Measurements from ENCODE around the gene ACTR8. TPM values are rescaled to one million over a fixed set of nuclear protein-coding genes. Genes with fewer than 3 reads are reported as not detected.
"Not testable (repeated sequence)": the region's sequence is repeated elsewhere in the genome, so short reads cannot be mapped to it uniquely, and the experiment has no call there.

The ACTR8 gene
- total RNA-seq (2012; rRNA removed): 16.7 and 26.2 TPM in 2 replicates

DNA sequence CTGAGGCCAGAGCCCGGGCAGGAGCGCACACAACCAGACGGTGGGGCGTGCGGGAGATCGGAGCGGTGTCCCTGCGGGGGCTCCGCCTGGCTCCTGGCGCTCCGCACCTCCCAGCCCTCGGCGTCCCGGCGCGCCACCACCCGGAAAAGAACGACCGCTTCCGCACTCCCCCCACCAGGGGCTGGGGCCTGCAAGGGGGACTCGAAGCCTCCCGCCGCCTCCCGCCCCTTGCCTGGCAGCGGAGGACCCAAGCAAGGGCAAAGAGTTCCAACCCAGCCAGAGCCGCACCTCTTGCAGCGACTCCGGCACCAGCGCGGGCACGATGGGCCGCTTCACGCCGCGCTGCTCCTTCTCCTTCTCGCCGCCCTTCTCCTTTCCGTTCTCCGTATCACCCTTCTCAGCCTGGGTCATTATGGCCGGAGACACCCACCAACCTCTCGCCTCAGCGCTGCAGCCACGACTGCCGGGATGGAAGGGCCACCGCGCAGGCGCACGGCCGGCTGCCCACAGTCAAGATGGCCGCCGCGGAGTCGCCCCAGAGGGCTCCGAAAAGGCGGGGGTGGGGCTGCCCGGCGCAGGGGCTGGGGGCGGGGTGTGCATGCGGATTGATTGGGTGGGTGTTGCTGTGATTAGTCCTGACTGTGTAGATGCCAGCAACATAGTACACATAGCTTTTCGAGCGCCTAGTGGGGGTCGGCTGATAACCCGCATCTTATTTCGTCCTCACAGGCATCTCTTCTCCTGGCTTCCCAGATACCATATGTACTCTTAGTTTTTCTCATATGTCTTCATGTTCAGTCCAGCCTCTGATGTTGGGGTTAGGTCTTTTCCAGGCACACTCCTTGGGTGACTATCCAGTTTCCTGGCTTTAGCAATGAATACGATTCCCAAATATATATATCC is at the start of gene ACTR8:
Gene ACTR8 (minus strand): TSS at position 462 of the 903 bp plus-strand sequence. CDS start 51 bp downstream, at position 411.
- Histone ChIP-seq H3K4me2 (ENCODE audit: low read length) (peak within 1 kb of the TSS; percentile 91), H3K4me1 (ENCODE audit: control insufficient read depth, insufficient read depth, low read length) (peaks cover 13% of the 10 kb centered on the region), H3K36me3 (ENCODE audit: insufficient read depth, low read length) (peaks cover 34% of the 10 kb centered on the region), H3K4me3 (ENCODE audit: low read length) (peak within 1 kb of the TSS; percentile 98), H3K9me3 (replicated peaks; ENCODE audit: low read length) (no peaks in the 10 kb centered on the region), H3K27me3 (ENCODE audit: control insufficient read depth, insufficient read depth, low read length) (no peaks in the 10 kb centered on the region), H3K9ac (ENCODE audit: low read depth, low read length) (peak within 1 kb of the TSS; percentile 94)

DNA sequence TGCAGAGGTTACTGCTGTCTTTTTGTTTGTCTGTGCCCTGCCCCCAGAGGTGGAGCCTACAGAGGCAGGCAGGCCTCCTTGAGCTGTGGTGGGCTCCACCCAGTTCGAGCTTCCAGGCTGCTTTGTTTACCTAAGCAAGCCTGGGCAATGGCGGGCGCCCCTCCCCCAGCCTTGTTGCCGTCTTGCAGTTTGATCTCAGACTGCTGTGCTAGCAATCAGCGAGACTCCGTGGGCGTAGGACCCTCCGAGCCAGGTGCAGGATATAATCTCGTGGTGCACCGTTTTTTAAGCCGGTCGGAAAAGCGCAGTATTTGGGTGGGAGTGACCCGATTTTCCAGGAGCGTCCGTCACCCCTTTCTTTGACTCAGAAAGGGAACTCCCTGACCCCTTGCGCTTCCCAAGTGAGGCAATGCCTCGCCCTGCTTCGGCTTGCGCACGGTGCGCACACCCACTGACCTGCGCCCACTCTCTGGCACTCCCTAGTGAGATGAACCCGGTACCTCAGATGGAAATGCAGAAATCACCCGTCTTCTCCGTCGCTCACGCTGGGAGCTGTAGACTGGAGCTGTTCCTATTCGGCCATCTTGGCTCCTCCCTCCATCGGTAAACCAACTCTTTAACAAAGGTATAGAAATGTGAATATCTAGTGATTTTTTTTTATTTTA is 45.4 kb upstream of the ACTR8 start:
- H3K4me2 ChIP-seq (ENCODE audit: low read length); H3K36me3 ChIP-seq (ENCODE audit: insufficient read depth, low read length); H3K4me1 ChIP-seq (ENCODE audit: control insufficient read depth, insufficient read depth, low read length); H3K4me3 ChIP-seq (ENCODE audit: low read length); H3K9ac ChIP-seq (ENCODE audit: low read depth, low read length); H3K27me3 ChIP-seq (ENCODE audit: control insufficient read depth, insufficient read depth, low read length); H3K9me3 ChIP-seq (replicated peaks; ENCODE audit: low read length): not testable (repeated sequence)

GRCh38 chr3:53921296-53921695 is 39.3 kb upstream of the ACTR8 start:
- no peak overlapping the region for H3K4me3 ChIP-seq (ENCODE audit: low read length)
- H3K36me3 ChIP-seq (ENCODE audit: insufficient read depth, low read length): no peaks in the 10 kb centered on the region
- no peak overlapping the region for H3K9ac ChIP-seq (ENCODE audit: low read depth, low read length)
- H3K4me2 ChIP-seq (ENCODE audit: low read length): no peak overlapping the region
- H3K4me1 ChIP-seq (ENCODE audit: control insufficient read depth, insufficient read depth, low read length): no peaks in the 10 kb centered on the region
- no peaks in the 10 kb centered on the region for H3K9me3 ChIP-seq (replicated peaks; ENCODE audit: low read length)
- no peaks in the 10 kb centered on the region for H3K27me3 ChIP-seq (ENCODE audit: control insufficient read depth, insufficient read depth, low read length)

DNA sequence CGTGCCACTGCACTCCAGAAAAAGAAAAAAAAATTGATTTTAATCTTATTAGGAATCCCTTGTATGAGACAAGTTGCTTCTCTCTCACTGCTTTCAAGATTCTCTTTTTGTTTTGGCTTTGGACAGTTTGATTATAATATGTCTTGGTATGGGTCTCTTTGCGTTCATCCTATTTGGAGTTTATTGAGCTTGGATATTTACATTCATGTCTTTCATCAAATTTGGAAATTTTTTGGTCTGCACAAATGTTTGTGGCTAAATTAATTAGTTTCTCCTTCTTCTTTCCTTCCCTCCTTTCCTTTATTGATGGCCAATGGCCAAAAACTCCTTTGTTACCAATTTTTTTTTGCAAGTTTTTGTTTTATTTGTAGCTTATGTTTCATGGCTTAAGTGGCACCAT is 37.8 kb upstream of the ACTR8 start:
- no peaks in the 10 kb centered on the region for H3K9me3 ChIP-seq (replicated peaks; ENCODE audit: low read length)
- H3K27me3 ChIP-seq (ENCODE audit: control insufficient read depth, insufficient read depth, low read length): no peaks in the 10 kb centered on the region
- H3K9ac ChIP-seq (ENCODE audit: low read depth, low read length): no peak overlapping the region
- no peak overlapping the region for H3K4me2 ChIP-seq (ENCODE audit: low read length)
- no peaks in the 10 kb centered on the region for H3K36me3 ChIP-seq (ENCODE audit: insufficient read depth, low read length)
- H3K4me3 ChIP-seq (ENCODE audit: low read length): no peak overlapping the region
- no peaks in the 10 kb centered on the region for H3K4me1 ChIP-seq (ENCODE audit: control insufficient read depth, insufficient read depth, low read length)

GRCh38 chr3:53913401-53913800 is 31.4 kb upstream of the ACTR8 start:
- H3K27me3 ChIP-seq (ENCODE audit: control insufficient read depth, insufficient read depth, low read length): peaks cover 7% of the 10 kb centered on the region

DNA sequence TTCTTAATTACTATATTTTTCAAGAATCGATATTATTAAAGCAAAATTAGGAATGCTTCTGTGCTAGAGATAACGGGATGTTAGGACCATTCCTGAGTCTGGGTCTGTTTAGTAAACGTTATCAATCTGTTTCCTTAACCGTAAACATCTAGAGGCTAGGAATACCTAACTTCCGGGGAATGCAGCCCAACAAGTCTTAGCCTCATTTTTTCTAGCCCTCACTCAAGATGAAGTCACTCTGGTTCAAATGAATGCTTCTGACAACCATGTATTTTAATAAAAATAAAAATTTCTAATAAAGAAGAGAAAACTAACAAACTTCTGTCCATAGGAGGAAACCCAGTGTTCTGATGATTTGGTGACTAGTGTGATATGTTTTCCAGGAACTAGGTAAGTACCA is 20.8 kb upstream of the ACTR8 start:
- H3K36me3 ChIP-seq (ENCODE audit: insufficient read depth, low read length): no peaks in the 10 kb centered on the region

More at GRCh38 chr3:53913401-53913800, 31.4 kb upstream of the ACTR8 start:
- Histone ChIP-seq H3K4me2 (ENCODE audit: low read length) (no peak overlapping the region), H3K4me1 (ENCODE audit: control insufficient read depth, insufficient read depth, low read length) (no peaks in the 10 kb centered on the region), H3K4me3 (ENCODE audit: low read length) (no peak overlapping the region), H3K36me3 (ENCODE audit: insufficient read depth, low read length) (no peaks in the 10 kb centered on the region), H3K9ac (ENCODE audit: low read depth, low read length) (no peak overlapping the region), H3K9me3 (replicated peaks; ENCODE audit: low read length) (no peaks in the 10 kb centered on the region)

DNA sequence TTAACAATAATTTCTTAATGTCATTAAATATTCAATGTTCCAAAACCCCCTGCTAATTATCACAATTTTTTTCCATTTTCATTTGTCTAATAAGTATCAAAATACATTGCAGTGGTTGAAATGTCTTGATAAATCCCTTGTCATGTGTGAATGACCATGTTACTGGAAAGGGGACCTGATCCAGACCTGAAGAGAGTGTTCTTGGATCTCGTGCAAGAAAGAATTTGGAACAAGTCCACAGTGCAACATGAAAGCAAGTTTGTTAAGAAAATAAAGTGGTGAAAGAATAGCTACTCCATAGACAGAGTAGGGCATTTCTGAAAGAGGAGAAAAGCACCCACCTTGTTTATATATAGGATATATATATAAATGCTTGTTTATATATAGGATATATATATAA is 20.1 kb upstream of the ACTR8 start:
- Histone ChIP-seq H3K36me3 (ENCODE audit: insufficient read depth, low read length) (no peaks in the 10 kb centered on the region), H3K4me2 (ENCODE audit: low read length) (no peak overlapping the region), H3K27me3 (ENCODE audit: control insufficient read depth, insufficient read depth, low read length) (peaks cover 28% of the 10 kb centered on the region), H3K9me3 (replicated peaks; ENCODE audit: low read length) (no peaks in the 10 kb centered on the region), H3K4me3 (ENCODE audit: low read length) (no peak overlapping the region), H3K4me1 (ENCODE audit: control insufficient read depth, insufficient read depth, low read length) (no peaks in the 10 kb centered on the region), H3K9ac (ENCODE audit: low read depth, low read length) (no peak overlapping the region)

More for the DNA sequence above, 20.8 kb upstream of the ACTR8 start:
- Histone ChIP-seq H3K4me3 (ENCODE audit: low read length) (no peak overlapping the region), H3K4me2 (ENCODE audit: low read length) (no peak overlapping the region), H3K9ac (ENCODE audit: low read depth, low read length) (no peak overlapping the region), H3K27me3 (ENCODE audit: control insufficient read depth, insufficient read depth, low read length) (peaks cover 21% of the 10 kb centered on the region), H3K9me3 (replicated peaks; ENCODE audit: low read length) (no peaks in the 10 kb centered on the region), H3K4me1 (ENCODE audit: control insufficient read depth, insufficient read depth, low read length) (no peaks in the 10 kb centered on the region)

DNA sequence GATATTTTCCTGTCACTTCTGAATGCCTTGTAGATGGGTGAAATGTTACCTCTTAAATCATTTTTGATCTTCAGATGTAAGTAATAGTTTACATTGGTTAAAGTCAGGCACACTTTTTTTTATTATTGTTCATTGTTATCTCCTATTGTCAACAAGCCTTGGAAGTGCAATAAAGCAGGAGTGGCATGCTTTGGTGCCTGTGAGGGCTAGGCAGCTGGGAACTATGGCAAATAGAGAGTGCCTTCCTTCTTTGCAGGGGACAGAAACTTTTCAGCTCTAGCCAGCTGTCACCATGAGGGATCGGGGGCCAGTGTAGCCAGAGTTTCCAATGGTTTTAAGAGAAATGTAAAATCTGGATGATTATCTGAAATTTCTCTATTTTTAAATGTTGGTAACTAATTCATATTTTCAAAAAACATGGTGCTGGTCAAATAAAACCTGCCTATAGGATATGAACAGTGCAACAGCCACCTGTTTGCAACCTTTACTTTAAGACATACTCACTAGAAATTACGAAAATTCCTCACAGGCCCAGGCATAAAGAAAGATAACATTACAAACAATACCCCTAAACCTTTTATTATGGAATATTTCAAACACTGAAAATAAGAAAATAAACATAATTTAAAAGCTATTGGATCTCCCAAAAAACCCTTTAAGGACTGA is 18.8 kb upstream of the ACTR8 start:
- no peaks in the 10 kb centered on the region for H3K9me3 ChIP-seq (replicated peaks; ENCODE audit: low read length)
- peaks cover 37% of the 10 kb centered on the region for H3K27me3 ChIP-seq (ENCODE audit: control insufficient read depth, insufficient read depth, low read length)
- no peaks in the 10 kb centered on the region for H3K36me3 ChIP-seq (ENCODE audit: insufficient read depth, low read length)
- no peaks in the 10 kb centered on the region for H3K4me1 ChIP-seq (ENCODE audit: control insufficient read depth, insufficient read depth, low read length)
- H3K4me3 ChIP-seq (ENCODE audit: low read length): no peak overlapping the region
- no peak overlapping the region for H3K4me2 ChIP-seq (ENCODE audit: low read length)
- H3K9ac ChIP-seq (ENCODE audit: low read depth, low read length): no peak overlapping the region

GRCh38 chr3:53899750-53900149 is 17.8 kb upstream of the ACTR8 start:
- Histone ChIP-seq H3K36me3 (ENCODE audit: insufficient read depth, low read length) (no peaks in the 10 kb centered on the region), H3K27me3 (ENCODE audit: control insufficient read depth, insufficient read depth, low read length) (peaks cover 40% of the 10 kb centered on the region), H3K4me3 (ENCODE audit: low read length) (no peak overlapping the region), H3K9ac (ENCODE audit: low read depth, low read length) (no peak overlapping the region), H3K4me2 (ENCODE audit: low read length) (no peak overlapping the region), H3K9me3 (replicated peaks; ENCODE audit: low read length) (no peaks in the 10 kb centered on the region), H3K4me1 (ENCODE audit: control insufficient read depth, insufficient read depth, low read length) (no peaks in the 10 kb centered on the region)

DNA sequence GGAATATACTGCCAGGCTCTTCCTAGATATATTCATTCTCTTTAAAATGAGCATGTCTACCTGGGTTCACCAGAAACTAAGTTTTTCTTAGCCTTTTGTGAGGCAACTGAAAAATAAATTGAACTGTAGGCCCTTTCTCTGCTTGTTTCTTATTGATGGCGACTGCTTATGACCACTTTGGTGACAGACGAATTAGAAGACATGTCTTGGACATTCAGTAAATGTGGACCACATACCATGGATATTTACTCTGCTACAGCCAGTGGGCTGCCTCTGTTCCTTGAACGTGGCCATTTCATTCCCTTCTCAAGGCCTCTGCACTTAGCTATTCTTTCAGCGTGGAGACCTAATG is 10.3 kb upstream of the ACTR8 start:
- peaks cover 16% of the 10 kb centered on the region for H3K4me1 ChIP-seq (ENCODE audit: control insufficient read depth, insufficient read depth, low read length)
- no peaks in the 10 kb centered on the region for H3K9me3 ChIP-seq (replicated peaks; ENCODE audit: low read length)
- H3K27me3 ChIP-seq (ENCODE audit: control insufficient read depth, insufficient read depth, low read length): peaks cover 17% of the 10 kb centered on the region
- peaks cover 4% of the 10 kb centered on the region for H3K36me3 ChIP-seq (ENCODE audit: insufficient read depth, low read length)
- peak overlapping the region; percentile 82 for H3K4me2 ChIP-seq (ENCODE audit: low read length)
- H3K9ac ChIP-seq (ENCODE audit: low read depth, low read length): peak overlapping the region; percentile 77
- peak overlapping the region; percentile 67 for H3K4me3 ChIP-seq (ENCODE audit: low read length)

GRCh38 chr3:53891497-53892285 is 9.7 kb upstream of the ACTR8 start, which contains the start of gene SELENOK:
Gene SELENOK, minus strand, starts transcription at chr3:53891859.
- H3K27me3 ChIP-seq (ENCODE audit: control insufficient read depth, insufficient read depth, low read length): peaks cover 11% of the 10 kb centered on the region
- H3K9ac ChIP-seq (ENCODE audit: low read depth, low read length): peak within 1 kb of the TSS; percentile 92
- H3K9me3 ChIP-seq (replicated peaks; ENCODE audit: low read length): no peaks in the 10 kb centered on the region
- H3K4me2 ChIP-seq (ENCODE audit: low read length): peak within 1 kb of the TSS; percentile 90
- H3K36me3 ChIP-seq (ENCODE audit: insufficient read depth, low read length): peaks cover 9% of the 10 kb centered on the region
- peaks cover 16% of the 10 kb centered on the region for H3K4me1 ChIP-seq (ENCODE audit: control insufficient read depth, insufficient read depth, low read length)
- peak within 1 kb of the TSS; percentile 84 for H3K4me3 ChIP-seq (ENCODE audit: low read length)
